Measurements from ENCODE around the gene HS6ST3.

DNA sequence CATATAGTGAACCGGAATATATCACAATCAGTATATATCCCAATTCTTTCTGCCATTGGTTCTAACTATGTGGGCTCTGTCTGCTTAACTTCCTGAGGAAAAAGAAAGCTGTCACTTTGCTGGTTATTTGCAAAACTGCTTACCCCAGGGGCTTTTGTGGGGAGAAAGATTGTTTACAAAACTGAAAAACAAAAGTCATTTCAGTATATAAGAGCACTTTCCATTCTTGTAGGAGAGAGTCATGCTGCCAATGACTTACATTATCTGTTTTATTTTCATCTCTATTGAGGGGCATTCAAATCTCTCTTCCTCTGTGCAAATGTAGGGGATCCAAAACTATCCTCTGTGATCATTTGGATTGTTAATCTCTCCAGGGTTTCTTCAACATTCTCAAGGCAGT lies 3.2 kb upstream of the HS6ST3 start:
- TF ChIP-seq, protein P1, sequence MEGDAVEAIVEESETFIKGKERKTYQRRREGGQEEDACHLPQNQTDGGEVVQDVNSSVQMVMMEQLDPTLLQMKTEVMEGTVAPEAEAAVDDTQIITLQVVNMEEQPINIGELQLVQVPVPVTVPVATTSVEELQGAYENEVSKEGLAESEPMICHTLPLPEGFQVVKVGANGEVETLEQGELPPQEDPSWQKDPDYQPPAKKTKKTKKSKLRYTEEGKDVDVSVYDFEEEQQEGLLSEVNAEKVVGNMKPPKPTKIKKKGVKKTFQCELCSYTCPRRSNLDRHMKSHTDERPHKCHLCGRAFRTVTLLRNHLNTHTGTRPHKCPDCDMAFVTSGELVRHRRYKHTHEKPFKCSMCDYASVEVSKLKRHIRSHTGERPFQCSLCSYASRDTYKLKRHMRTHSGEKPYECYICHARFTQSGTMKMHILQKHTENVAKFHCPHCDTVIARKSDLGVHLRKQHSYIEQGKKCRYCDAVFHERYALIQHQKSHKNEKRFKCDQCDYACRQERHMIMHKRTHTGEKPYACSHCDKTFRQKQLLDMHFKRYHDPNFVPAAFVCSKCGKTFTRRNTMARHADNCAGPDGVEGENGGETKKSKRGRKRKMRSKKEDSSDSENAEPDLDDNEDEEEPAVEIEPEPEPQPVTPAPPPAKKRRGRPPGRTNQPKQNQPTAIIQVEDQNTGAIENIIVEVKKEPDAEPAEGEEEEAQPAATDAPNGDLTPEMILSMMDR (IDR thresholded peaks at IDR 0.05; ENCODE audit: extremely low read depth in 1 of 2, insufficient read depth in 1 of 2, low read depth in 1 of 2, low read length in 2 of 2), result no peak
- no peak for TF ChIP-seq POLR2A (IDR thresholded peaks at IDR 0.05; ENCODE audit: low read depth, low read length)
- TF ChIP-seq MAX (IDR thresholded peaks at IDR 0.05; ENCODE audit: insufficient read depth, insufficient read length), result no peak
- no peak for TF ChIP-seq GATA2 (IDR thresholded peaks at IDR 0.05; ENCODE audit: insufficient read depth, insufficient read length, low read depth, low read length)
- no peak for TF ChIP-seq FOS (IDR thresholded peaks at IDR 0.05; ENCODE audit: borderline replicate concordance, insufficient read depth, low read length)
- TF ChIP-seq MYC (IDR thresholded peaks at IDR 0.05; ENCODE audit: low read depth, low read length), result no peak
- TF ChIP-seq POLR2AphosphoS5 (IDR thresholded peaks at IDR 0.05; ENCODE audit: insufficient read depth, low read depth, low read length), result no peak
- no peak for TF ChIP-seq JUN (IDR thresholded peaks at IDR 0.05; ENCODE audit: borderline replicate concordance, insufficient read depth, insufficient read length, low read depth)

All from endothelial cell of umbilical vein (primary cell).